HEK293T (cell line): ENCODE results near the gene NOXO1.

ENCODE experiments used
- BHLHE40 ChIP-seq: fragments of 450-650 bp; IDR thresholded peaks from 2 replicates; pipeline ENCODE4 v1.6.1; 2016; ENCODE audit warnings: mild to moderate bottlenecking, moderate library complexity, borderline replicate concordance
- FOXA1 ChIP-seq: fragments of 450-650 bp; IDR thresholded peaks from 2 replicates; pipeline ENCODE4 v1.6.1; 2016; ENCODE audit warnings: mild to moderate bottlenecking
- FOXK2 ChIP-seq: fragments of 450-650 bp; IDR thresholded peaks from 2 replicates; pipeline ENCODE4 v1.6.1; 2016; ENCODE audit warnings: mild to moderate bottlenecking
- FOXM1 ChIP-seq: fragments of 450-650 bp; IDR thresholded peaks from 2 replicates; pipeline ENCODE4 v1.6.1; 2017; ENCODE audit warnings: mild to moderate bottlenecking, borderline replicate concordance
- HDGF ChIP-seq: fragments of 450-650 bp; IDR thresholded peaks from 2 replicates; pipeline ENCODE4 v1.6.1; 2017; ENCODE audit warnings: antibody characterized with exemption, borderline replicate concordance
- L3MBTL2 ChIP-seq: fragments of 450-650 bp; conservative IDR thresholded peaks from 2 replicates; pipeline ENCODE4 v1.6.1; 2016; ENCODE audit warnings: mild to moderate bottlenecking
- NFRKB ChIP-seq: fragments of 450-650 bp; IDR thresholded peaks from 2 replicates; pipeline ENCODE4 v1.6.1; 2016; ENCODE audit warnings: mild to moderate bottlenecking, moderate library complexity
- SP1 ChIP-seq: fragments of 450-650 bp; IDR thresholded peaks from 2 replicates; pipeline ENCODE4 v1.6.1; 2017
- SUZ12 ChIP-seq: fragments of 450-650 bp; IDR thresholded peaks from 2 replicates; pipeline ENCODE4 v1.6.1; 2016; ENCODE audit warnings: mild to moderate bottlenecking
- TARDBP ChIP-seq: fragments of 450-650 bp; IDR thresholded peaks from 2 replicates; pipeline ENCODE4 v1.6.1; 2016
- ZNF384 ChIP-seq: fragments of 450-650 bp; IDR thresholded peaks from 2 replicates; pipeline ENCODE4 v1.6.1; 2016
- TF ChIP-seq, protein P1 (sequence below): fragments of 450-650 bp; IDR thresholded peaks from 2 replicates; pipeline ENCODE4 v1.6.1; 2016

GRCh38 chr16:1985466-1986150 lies 4.3 kb upstream of the NOXO1 start:
- TF ChIP-seq, protein P1, sequence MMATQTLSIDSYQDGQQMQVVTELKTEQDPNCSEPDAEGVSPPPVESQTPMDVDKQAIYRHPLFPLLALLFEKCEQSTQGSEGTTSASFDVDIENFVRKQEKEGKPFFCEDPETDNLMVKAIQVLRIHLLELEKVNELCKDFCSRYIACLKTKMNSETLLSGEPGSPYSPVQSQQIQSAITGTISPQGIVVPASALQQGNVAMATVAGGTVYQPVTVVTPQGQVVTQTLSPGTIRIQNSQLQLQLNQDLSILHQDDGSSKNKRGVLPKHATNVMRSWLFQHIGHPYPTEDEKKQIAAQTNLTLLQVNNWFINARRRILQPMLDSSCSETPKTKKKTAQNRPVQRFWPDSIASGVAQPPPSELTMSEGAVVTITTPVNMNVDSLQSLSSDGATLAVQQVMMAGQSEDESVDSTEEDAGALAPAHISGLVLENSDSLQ = no peak
- no peak for TF ChIP-seq FOXA1
- TF ChIP-seq SP1 = no peak
- TF ChIP-seq L3MBTL2 = no peak
- TF ChIP-seq FOXM1 = no peak
- no peak for TF ChIP-seq NFRKB
- no peak for TF ChIP-seq FOXK2
- TF ChIP-seq HDGF = no peak
- no peak for TF ChIP-seq BHLHE40
- no peak for TF ChIP-seq ZNF384
- no peak for TF ChIP-seq SUZ12
- no peak for TF ChIP-seq TARDBP
